ENCODE measurements around the gene ITPR2. TPM values are rescaled to one million over a fixed set of nuclear protein-coding genes. Genes with fewer than 3 reads are reported as not detected.

Gene ITPR2
- polyA plus RNA-seq, 1 of the 3 experiments (the other 2 are of a cell fraction), result 2.3 TPM

- TF ChIP-seq NRF1 (IDR thresholded peaks at IDR 0.05; ENCODE audit: low read depth, low read length), result no peak
- no peak for TF ChIP-seq RFX5 (IDR thresholded peaks at IDR 0.05; ENCODE audit: low read length)
- no peak for TF ChIP-seq USF2 (IDR thresholded peaks at IDR 0.05; ENCODE audit: borderline replicate concordance, low read depth, low read length)
- no peak for TF ChIP-seq RAD21 (IDR thresholded peaks at IDR 0.05; ENCODE audit: low read length)
- TF ChIP-seq NFIC (IDR thresholded peaks at IDR 0.05; ENCODE audit: borderline replicate concordance), result no peak
- TF ChIP-seq FOXJ3 (CRISPR knock-in tag; IDR thresholded peaks at IDR 0.05), result no peak
- TF ChIP-seq ZBTB33 (IDR thresholded peaks at IDR 0.05; ENCODE audit: borderline replicate concordance, low read depth), result no peak
- TF ChIP-seq MXI1 (IDR thresholded peaks at IDR 0.05; ENCODE audit: low read depth, low read length), result no peak
- TF ChIP-seq YY1 (IDR thresholded peaks at IDR 0.05; ENCODE audit: low read depth), result no peak
- peak; percentile 67 for TF ChIP-seq TCF12 (IDR thresholded peaks at IDR 0.05)
Measured at GRCh38 chr12:26298785-26299621, 534.0 kb downstream of the ITPR2 start (continued).

GRCh38 chr12:26297396-26298070 lies 535.5 kb downstream of the ITPR2 start:
- TF ChIP-seq EP300 (IDR thresholded peaks at IDR 0.05; ENCODE audit: borderline replicate concordance in 1 of 2, low read depth in 1 of 2, low read length in 1 of 2) (no peak), JUND (IDR thresholded peaks at IDR 0.05) (no peak), RXRA (IDR thresholded peaks at IDR 0.05; ENCODE audit: borderline replicate concordance, low read depth) (no peak), FOXJ3 (CRISPR knock-in tag; IDR thresholded peaks at IDR 0.05) (no peak), TAF1 (IDR thresholded peaks at IDR 0.05; ENCODE audit: borderline replicate concordance, low read depth, low read length) (no peak), ELF1 (IDR thresholded peaks at IDR 0.05) (no peak)
- H3K27me3 ChIP-seq (ENCODE audit: insufficient read depth), result no peaks in the 10 kb centered on the region
- H3K9me2 ChIP-seq, result no peaks in the 10 kb centered on the region
- ChIA-PET POLR2A (no interaction called here), CTCF (interaction anchor here (1.4 kb wide), 1 partner anchor 38 kb away, joined by 3 read pairs; no protein-coding TSS in a partner anchor)
- no peaks in the 10 kb centered on the region for H3K9me3 ChIP-seq
- 95% methylated on average over 8 of the region's 8 CpGs for WGBS (ENCODE audit: low lambda C conversion rate)
- H3K4me2 ChIP-seq, result no peak overlapping the region
- H4K20me1 ChIP-seq (ENCODE audit: insufficient read depth), result no peaks in the 10 kb centered on the region
- H3K79me2 ChIP-seq (ENCODE audit: insufficient read depth), result no peaks in the 10 kb centered on the region
- H3K36me3 ChIP-seq (replicated peaks in 1 of 2; ENCODE audit: control insufficient read depth in 1 of 2, insufficient read depth in 2 of 2, low read length in 1 of 2), result no peaks in the 10 kb centered on the region
- DNase-seq, result no peak
- H3K9ac ChIP-seq, result no peak overlapping the region
- H3K4me3 ChIP-seq (ENCODE audit: low read depth in 2 of 2, low read length in 1 of 2), result no peak overlapping the region
- 0 out of 4 replicates have a peak, but pooled peaks cover 0 to 4% of the 10 kb centered on the region in 2 experiments for H3K4me1 ChIP-seq (ENCODE audit: control insufficient read depth in 1 of 2, insufficient read depth in 2 of 2, low read depth in 1 of 2, low read length in 1 of 2)
- H3K27ac ChIP-seq (ENCODE audit: low read depth in 2 of 2, low read length in 1 of 2), result no peak overlapping the region
- peaks cover 7% of the 10 kb centered on the region for H3F3A ChIP-seq (replicated peaks; ENCODE audit: insufficient read depth)
- H2AFZ ChIP-seq (ENCODE audit: low read depth), result no peak overlapping the region
